ENCODE results near the gene CFAP61. TPM values are rescaled to one million over a fixed set of nuclear protein-coding genes. Genes with fewer than 3 reads are reported as not detected.
"Not testable (repeated sequence)": the region's sequence is repeated elsewhere in the genome, so short reads cannot be mapped to it uniquely, and the experiment has no call there.

CFAP61 gene
- total RNA-seq, 1 donor from 2014 or later = not detected

DNA sequence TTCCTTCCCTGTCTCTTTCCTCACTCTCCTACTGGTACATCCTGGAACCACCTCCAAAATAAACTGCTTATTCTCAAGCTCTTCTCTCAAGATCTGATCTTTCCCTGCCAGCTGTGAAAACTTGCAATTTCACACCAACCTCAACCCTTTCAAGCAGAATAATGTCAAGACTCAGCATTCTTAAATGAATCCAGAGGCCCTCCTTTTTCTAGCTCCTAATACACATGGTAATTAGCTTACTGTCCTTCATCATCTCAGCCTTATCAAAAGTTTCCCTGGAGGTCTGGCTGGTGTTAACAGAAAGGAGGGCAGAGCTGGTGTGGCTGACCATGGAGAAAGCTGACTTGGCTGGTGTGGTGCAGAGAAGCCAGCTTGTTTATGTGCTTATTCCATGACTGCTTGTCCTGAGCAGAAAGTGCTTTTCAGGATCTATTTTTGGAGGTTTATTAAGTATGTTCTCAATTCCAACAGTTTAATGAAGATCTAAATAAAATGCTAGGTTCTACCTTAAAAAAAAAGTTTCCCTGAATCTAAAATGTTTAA lies 50.5 kb downstream of the CFAP61 start:
- no peak overlapping the region for H3K4me3 ChIP-seq (ENCODE audit: low read depth, low read length)
- DNase-seq (ENCODE audit: low read depth) = no peak
- TF ChIP-seq, protein P1, sequence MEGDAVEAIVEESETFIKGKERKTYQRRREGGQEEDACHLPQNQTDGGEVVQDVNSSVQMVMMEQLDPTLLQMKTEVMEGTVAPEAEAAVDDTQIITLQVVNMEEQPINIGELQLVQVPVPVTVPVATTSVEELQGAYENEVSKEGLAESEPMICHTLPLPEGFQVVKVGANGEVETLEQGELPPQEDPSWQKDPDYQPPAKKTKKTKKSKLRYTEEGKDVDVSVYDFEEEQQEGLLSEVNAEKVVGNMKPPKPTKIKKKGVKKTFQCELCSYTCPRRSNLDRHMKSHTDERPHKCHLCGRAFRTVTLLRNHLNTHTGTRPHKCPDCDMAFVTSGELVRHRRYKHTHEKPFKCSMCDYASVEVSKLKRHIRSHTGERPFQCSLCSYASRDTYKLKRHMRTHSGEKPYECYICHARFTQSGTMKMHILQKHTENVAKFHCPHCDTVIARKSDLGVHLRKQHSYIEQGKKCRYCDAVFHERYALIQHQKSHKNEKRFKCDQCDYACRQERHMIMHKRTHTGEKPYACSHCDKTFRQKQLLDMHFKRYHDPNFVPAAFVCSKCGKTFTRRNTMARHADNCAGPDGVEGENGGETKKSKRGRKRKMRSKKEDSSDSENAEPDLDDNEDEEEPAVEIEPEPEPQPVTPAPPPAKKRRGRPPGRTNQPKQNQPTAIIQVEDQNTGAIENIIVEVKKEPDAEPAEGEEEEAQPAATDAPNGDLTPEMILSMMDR (conservative IDR thresholded peaks at IDR 0.05; ENCODE audit: low read depth, low read length) = no peak

DNA sequence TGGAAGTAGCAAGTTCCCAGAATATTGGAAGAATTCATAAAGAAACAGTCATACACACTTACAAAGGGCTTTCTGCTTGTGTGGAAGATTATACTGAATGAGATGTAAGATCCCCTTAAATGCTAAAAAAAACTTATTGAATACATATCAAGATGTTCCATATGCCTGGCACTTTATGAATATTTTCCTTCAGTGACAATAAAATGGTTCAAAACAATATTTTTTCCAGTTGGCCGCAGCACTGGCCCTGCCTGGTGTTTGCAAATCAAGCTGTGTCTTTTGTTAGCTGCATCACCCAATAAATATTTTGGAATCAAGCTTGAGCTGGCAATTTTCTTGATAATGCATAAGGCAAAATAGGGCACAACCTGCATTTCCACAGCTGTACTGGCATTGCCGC lies 51.2 kb downstream of the CFAP61 start:
- no peak for DNase-seq (ENCODE audit: low read depth)
- H3K4me3 ChIP-seq (ENCODE audit: low read depth, low read length) = no peak overlapping the region
- TF ChIP-seq, protein P1 (conservative IDR thresholded peaks at IDR 0.05; ENCODE audit: low read depth, low read length) = no peak

DNA sequence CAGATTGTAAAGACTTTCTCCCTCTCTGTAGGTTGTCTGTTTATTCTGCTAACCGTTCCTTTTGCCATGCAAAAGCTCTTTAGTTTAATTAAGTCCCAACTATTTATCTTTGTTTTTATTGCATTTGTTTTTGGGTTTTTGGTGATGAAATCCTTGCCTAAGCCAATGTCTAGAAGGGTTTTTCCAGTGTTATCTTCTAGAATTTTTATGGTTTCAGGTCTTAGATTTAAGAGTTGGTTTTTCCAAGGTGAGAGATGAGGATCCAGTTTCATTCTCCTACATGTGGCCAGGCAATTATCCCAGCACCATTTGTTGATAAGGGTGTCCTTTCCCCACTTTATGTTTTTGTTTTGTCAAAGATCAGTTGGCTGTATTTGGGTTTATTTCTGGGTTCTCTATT lies 70.9 kb downstream of the CFAP61 start:
- not testable (repeated sequence) for H3K4me3 ChIP-seq (ENCODE audit: low read depth, low read length); DNase-seq (ENCODE audit: low read depth)

DNA sequence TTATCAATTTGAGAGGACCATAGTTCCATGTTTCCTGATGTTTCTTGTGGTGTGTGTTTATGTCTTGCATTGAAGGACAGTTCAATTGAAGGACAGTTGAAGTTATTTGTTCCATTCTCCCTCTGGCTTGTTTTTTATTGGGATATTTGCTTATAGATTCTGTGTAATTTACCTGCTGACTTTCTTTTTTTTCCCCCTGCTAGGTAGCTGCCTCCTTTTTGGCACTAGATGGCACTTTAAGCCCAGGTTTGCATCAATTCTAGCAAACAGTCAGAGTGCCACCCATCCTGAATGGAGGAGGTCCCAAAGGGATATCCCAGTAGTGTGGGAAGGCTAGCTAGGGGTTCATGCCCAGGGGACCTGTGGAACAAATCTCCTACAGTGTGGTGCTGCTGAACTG lies 78.1 kb downstream of the CFAP61 start:
- DNase-seq (ENCODE audit: low read depth) = no peak
- TF ChIP-seq, protein P1 (conservative IDR thresholded peaks at IDR 0.05; ENCODE audit: low read depth, low read length) = peak; percentile 68
- H3K4me3 ChIP-seq (ENCODE audit: low read depth, low read length) = no peak overlapping the region

DNA sequence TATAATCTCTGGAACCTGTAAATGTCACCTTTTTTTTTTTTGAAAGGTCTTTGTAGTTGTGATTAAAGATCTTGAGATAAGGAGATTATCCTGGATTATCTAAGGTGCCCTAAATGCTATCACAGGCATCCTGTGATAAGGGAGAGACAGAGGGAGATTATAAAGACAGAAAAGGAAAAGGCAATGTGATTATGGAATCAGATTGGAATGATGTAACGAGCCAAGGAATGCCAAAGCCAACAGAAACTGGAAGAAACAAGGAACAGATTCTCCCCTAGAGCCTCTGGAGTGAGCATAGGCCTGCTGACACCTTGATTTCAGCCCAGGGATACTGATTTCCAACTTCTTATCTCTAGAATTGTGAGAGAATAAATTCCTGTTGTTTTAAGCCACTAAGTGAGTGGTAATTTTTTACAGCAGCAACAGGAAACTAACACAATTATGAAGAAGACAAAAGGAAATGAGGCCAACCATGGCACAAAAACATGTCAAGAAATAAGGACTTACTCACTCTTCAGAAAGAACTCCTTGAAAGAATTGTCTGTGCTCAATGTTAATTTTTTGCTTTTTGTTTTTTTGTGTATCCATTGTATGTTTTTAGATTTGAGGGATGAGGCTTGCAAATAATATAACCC lies 82.7 kb downstream of the CFAP61 start:
- no peak for DNase-seq (ENCODE audit: low read depth)
- H3K4me3 ChIP-seq (ENCODE audit: low read depth, low read length) = no peak overlapping the region
- TF ChIP-seq, protein P1 (conservative IDR thresholded peaks at IDR 0.05; ENCODE audit: low read depth, low read length) = no peak

DNA sequence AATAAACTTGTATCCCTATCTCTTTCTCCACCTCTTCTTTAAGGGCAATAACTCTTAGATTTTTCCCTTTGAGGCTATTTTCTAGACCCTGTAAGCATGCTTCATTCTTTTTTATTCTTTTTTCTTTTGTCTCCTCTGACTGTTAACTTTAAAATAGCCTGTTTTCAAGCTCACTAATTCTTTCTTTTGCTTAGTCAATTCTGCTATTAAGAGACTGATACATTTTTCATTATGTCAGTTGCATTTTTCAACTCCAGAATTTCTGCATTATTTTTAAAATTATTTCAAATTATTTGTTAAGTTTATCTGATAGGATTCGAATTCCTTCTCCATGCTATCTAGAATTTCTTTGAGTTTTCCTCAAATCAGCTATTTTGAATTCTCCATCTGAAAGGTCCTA lies 84.0 kb downstream of the CFAP61 start:
- TF ChIP-seq, protein P1 (conservative IDR thresholded peaks at IDR 0.05; ENCODE audit: low read depth, low read length) = no peak
- DNase-seq (ENCODE audit: low read depth) = no peak
- H3K4me3 ChIP-seq (ENCODE audit: low read depth, low read length) = no peak overlapping the region

DNA sequence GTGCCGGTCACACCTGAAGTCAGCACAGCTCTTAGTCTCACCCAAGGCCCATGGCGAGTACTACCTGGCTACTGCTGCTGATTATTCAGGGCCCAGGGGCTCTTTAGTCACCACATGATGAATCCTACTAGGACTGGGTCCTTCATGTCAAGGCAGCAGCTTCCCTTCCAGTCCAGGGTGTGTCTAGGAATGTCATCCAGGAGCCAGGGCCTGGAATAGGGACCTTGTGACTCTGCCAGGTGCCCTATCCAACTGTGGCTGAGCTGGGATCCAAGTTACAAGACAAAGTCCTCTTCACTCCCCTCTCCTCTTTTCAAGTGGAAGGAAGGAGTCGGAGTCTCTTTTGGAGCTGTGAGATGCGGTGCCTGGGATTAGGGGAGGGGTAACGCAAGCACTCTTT lies 85.5 kb downstream of the CFAP61 start:
- H3K4me3 ChIP-seq (ENCODE audit: low read depth, low read length) = no peak overlapping the region
- no peak for DNase-seq (ENCODE audit: low read depth)
- TF ChIP-seq, protein P1 (conservative IDR thresholded peaks at IDR 0.05; ENCODE audit: low read depth, low read length) = no peak

Measured in epithelial cell of proximal tubule (primary cell).